ENCODE measurements around the gene ADAP1. TPM values are rescaled to one million over a fixed set of nuclear protein-coding genes. Genes with fewer than 3 reads are reported as not detected.

The ADAP1 gene
- total and polyA plus RNA-seq, 7 donors, result 11.4 to 157 (median 72.6) TPM

DNA sequence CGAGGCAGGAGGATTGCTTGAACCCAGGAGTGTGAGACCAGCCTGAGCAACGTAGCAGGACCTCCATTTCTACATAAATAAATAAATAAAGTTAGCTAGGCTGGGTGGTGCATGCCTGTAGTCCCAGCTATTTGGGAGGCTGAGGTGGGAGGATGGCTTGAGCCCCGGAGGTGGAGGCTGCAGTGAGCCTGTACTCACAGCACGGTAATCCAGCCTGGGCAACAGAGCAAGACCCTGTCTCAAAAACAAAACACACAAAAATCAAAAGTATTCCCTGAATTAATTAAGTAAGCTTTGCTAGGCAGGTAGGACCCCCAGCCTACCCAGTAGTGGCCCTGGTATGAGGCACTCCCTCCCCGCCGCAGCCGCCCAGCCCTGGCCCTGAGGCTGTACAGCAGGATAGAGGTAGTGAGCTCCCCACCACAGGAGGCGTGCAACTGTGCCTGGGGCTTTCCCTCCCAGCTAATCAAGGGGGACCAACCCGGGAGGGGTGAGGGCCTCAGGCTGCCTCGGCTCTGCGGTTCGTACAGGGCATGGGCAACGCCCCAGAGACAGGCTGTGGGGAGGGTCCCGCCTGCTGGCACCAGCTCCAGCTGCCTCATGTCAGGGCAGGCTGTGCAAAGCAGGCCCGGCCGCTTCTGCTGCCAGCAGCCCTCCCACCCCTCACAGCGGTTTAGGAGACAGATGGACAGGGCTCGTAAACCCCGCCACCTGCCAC is 27.5 kb upstream of the ADAP1 start:
- peaks cover 16 to 51% (median 29%) of the 10 kb centered on the region in 3 donors for H3K27me3 ChIP-seq
- peaks cover 0 to 4% (median 0%) of the 10 kb centered on the region in 4 donors for H3K4me1 ChIP-seq
- 38 to 72% methylated on average over 19 of the region's 19 CpGs for WGBS, 2 donors
- no peaks in the 10 kb centered on the region for H3K9me3 ChIP-seq
- no peak overlapping the region for H3K4me3 ChIP-seq
- TF ChIP-seq EP300 (IDR thresholded peaks at IDR 0.05), result no peak
- no peak for TF ChIP-seq POLR2AphosphoS5 (IDR thresholded peaks at IDR 0.05)
- TF ChIP-seq, protein P1, sequence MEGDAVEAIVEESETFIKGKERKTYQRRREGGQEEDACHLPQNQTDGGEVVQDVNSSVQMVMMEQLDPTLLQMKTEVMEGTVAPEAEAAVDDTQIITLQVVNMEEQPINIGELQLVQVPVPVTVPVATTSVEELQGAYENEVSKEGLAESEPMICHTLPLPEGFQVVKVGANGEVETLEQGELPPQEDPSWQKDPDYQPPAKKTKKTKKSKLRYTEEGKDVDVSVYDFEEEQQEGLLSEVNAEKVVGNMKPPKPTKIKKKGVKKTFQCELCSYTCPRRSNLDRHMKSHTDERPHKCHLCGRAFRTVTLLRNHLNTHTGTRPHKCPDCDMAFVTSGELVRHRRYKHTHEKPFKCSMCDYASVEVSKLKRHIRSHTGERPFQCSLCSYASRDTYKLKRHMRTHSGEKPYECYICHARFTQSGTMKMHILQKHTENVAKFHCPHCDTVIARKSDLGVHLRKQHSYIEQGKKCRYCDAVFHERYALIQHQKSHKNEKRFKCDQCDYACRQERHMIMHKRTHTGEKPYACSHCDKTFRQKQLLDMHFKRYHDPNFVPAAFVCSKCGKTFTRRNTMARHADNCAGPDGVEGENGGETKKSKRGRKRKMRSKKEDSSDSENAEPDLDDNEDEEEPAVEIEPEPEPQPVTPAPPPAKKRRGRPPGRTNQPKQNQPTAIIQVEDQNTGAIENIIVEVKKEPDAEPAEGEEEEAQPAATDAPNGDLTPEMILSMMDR (IDR thresholded peaks at IDR 0.05), result no peak
- TF ChIP-seq POLR2A (IDR thresholded peaks at IDR 0.05), result no peak
- no peak for DNase-seq
- intact Hi-C loops (cut with DNase I), result no loop called here
- H3K27ac ChIP-seq, result no peak overlapping the region
- no peaks in the 10 kb centered on the region for H3K36me3 ChIP-seq

DNA sequence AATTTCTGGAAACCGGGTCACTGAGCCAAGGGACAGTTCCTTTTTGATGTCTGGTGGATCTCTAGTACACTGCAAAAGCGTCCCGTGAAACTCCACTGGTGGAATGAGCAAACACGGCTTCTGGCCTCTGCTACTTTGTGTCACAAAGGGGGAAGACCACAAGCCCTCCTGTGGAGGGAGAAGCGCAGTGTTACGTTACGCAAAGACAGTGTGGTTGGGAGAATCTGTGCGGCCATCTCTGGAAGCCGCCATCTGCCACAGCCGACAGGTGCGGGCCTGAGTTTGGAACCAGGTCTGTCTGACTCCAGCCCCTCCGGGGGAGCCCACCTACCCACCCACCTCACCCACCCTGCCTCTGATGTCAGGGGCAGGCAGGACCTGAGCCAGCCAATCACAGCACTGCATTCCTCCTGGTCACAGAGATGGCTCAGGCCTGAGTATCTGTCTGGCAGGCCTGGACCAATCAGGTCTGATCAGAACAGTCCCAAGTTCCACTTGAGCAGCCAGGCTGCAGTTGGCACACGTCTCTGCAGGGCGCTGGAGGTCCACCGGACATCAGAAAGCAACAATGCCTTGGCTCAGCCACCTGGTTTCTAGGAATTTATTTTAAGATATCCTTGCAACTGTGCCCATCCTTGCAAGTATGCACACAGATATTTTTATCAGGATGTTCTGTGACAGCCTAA is 25.5 kb upstream of the ADAP1 start:
- Histone ChIP-seq H3K36me3 (no peaks in the 10 kb centered on the region), H3K4me1 (peaks cover 0 to 11% (median 7%) of the 10 kb centered on the region in 4 donors), H3K27me3 (peaks cover 16 to 31% (median 29%) of the 10 kb centered on the region in 3 donors), H3K4me3 (no peak overlapping the region), H3K27ac (no peak overlapping the region), H3K9me3 (no peaks in the 10 kb centered on the region)
- 73% methylated on average over 15 of the region's 15 CpGs for WGBS, 2 donors
- no peak for DNase-seq
- intact Hi-C loops (cut with DNase I), result no loop called here
- TF ChIP-seq POLR2A (IDR thresholded peaks at IDR 0.05), result no peak
- TF ChIP-seq POLR2AphosphoS5 (IDR thresholded peaks at IDR 0.05), result no peak
- TF ChIP-seq, protein P1 (IDR thresholded peaks at IDR 0.05), result no peak
- TF ChIP-seq EP300 (IDR thresholded peaks at IDR 0.05), result no peak

- H3K4me3 ChIP-seq, result no peak overlapping the region
- intact Hi-C loops (cut with DNase I), result no loop called here
- 58 to 81% methylated on average over 16 of the region's 16 CpGs for WGBS, 2 donors
- peaks cover 0 to 17% (median 14%) of the 10 kb centered on the region in 4 donors for H3K4me1 ChIP-seq
- no peaks in the 10 kb centered on the region for H3K36me3 ChIP-seq
- H3K27me3 ChIP-seq, result peaks cover 9 to 23% (median 21%) of the 10 kb centered on the region in 3 donors
- TF ChIP-seq POLR2AphosphoS5 (IDR thresholded peaks at IDR 0.05), result no peak
- no peak for TF ChIP-seq POLR2A (IDR thresholded peaks at IDR 0.05)
- TF ChIP-seq EP300 (IDR thresholded peaks at IDR 0.05), result no peak
- TF ChIP-seq, protein P1 (IDR thresholded peaks at IDR 0.05), result no peak
- no peak for DNase-seq
- H3K9me3 ChIP-seq, result no peaks in the 10 kb centered on the region
- no peak overlapping the region for H3K27ac ChIP-seq
These were observed 24.7 kb upstream of the ADAP1 start for GRCh38 chr7:979151-979550.

GRCh38 chr7:978416-979091 is 24.1 kb upstream of the ADAP1 start:
- TF ChIP-seq, protein P1 (IDR thresholded peaks at IDR 0.05), result no peak
- TF ChIP-seq EP300 (IDR thresholded peaks at IDR 0.05), result no peak
- TF ChIP-seq POLR2A (IDR thresholded peaks at IDR 0.05), result no peak
- no peak for TF ChIP-seq POLR2AphosphoS5 (IDR thresholded peaks at IDR 0.05)
- peaks cover 0 to 23% (median 20%) of the 10 kb centered on the region in 4 donors for H3K4me1 ChIP-seq
- H3K9me3 ChIP-seq, result no peaks in the 10 kb centered on the region
- WGBS, 2 donors, result 57 to 82% methylated on average over 24 of the region's 24 CpGs
- no peak overlapping the region for H3K4me3 ChIP-seq
- H3K27me3 ChIP-seq, result peaks cover 4 to 17% (median 15%) of the 10 kb centered on the region in 3 donors
- peaks cover 0 to under 1% (median 0%) of the 10 kb centered on the region in 4 donors for H3K36me3 ChIP-seq
- intact Hi-C loops (cut with DNase I), result no loop called here
- peak overlapping the region in 1 of 4 donors; percentile 94 for H3K27ac ChIP-seq
- DNase-seq, result no peak

All from sigmoid colon (tissue), 7 donors.